ENCODE data around the gene ZBTB8B.
"Not testable (repeated sequence)": the region's sequence is repeated elsewhere in the genome, so short reads cannot be mapped to it uniquely, and the experiment has no call there.

Gene ZBTB8B

GRCh38 chr1:32470991-32471694 is 6.3 kb downstream of the ZBTB8B start:
- no peak for FAIRE-seq

GRCh38 chr1:32471695-32472362 is 7.0 kb downstream of the ZBTB8B start:
- FAIRE-seq = no peak

GRCh38 chr1:32472966-32473365 is 8.1 kb downstream of the ZBTB8B start:
- FAIRE-seq = not testable (repeated sequence)

GRCh38 chr1:32474954-32475353 is 10.1 kb downstream of the ZBTB8B start:
- no peak for FAIRE-seq

GRCh38 chr1:32480003-32480402 is 15.1 kb downstream of the ZBTB8B start:
- FAIRE-seq = no peak

GRCh38 chr1:32480761-32481160 is 15.9 kb downstream of the ZBTB8B start:
- no peak for FAIRE-seq

- not testable (repeated sequence) for FAIRE-seq
Observed at GRCh38 chr1:32481788-32482187, 16.9 kb downstream of the ZBTB8B start.

GRCh38 chr1:32485554-32486255 is 20.8 kb downstream of the ZBTB8B start:
- FAIRE-seq = no peak

- no peak for FAIRE-seq
Observed at GRCh38 chr1:32486463-32487113, 21.7 kb downstream of the ZBTB8B start.

- FAIRE-seq = no peak
Observed at GRCh38 chr1:32487182-32487581, 22.3 kb downstream of the ZBTB8B start.

GRCh38 chr1:32489774-32490454 is 25.0 kb downstream of the ZBTB8B start:
- no peak for FAIRE-seq

GRCh38 chr1:32491386-32491785 is 26.5 kb downstream of the ZBTB8B start:
- no peak for FAIRE-seq

- FAIRE-seq = no peak
Observed at GRCh38 chr1:32494196-32494595, 29.3 kb downstream of the ZBTB8B start.

- FAIRE-seq = no peak
Observed at GRCh38 chr1:32494711-32495337, 30.0 kb downstream of the ZBTB8B start.

- FAIRE-seq = no peak
Observed at GRCh38 chr1:32496127-32496526, 31.3 kb downstream of the ZBTB8B start.

GRCh38 chr1:32498751-32499150 is 33.9 kb downstream of the ZBTB8B start:
- no peak for FAIRE-seq

- no peak for FAIRE-seq
Observed at GRCh38 chr1:32500387-32501209, 35.7 kb downstream of the ZBTB8B start.

GRCh38 chr1:32501865-32502264 is 37.0 kb downstream of the ZBTB8B start:
- no peak for FAIRE-seq

- FAIRE-seq = no peak
Observed at GRCh38 chr1:32503153-32503552, 38.3 kb downstream of the ZBTB8B start.

GRCh38 chr1:32507021-32507420 is 42.1 kb downstream of the ZBTB8B start:
- no peak for FAIRE-seq

GRCh38 chr1:32508761-32509160 is 43.9 kb downstream of the ZBTB8B start:
- FAIRE-seq = no peak
